ENCODE measurements around the gene ADAM17.
"Not testable (repeated sequence)": the region's sequence is repeated elsewhere in the genome, so short reads cannot be mapped to it uniquely, and the experiment has no call there.

The ADAM17 gene

DNA sequence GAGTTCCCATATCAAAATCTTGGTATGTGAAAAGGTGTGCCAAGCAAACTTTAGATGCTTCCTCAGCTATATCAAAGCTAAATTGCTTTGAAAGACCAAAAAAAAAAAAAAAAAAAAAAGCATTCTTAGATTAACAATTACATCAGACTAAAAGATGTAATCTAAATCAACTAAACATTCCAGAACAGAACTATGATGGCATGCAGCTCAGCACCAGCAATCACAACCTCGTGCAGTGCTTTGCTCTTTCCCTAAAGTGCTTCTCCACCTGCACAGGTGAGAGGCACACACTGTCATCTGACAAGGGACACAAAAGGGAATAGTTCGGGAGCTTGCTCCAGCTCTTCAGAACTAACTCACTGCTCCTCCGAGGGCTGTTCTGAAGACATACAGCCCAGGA lies 37.5 kb downstream of the ADAM17 start:
- no peak for DNase-seq

- no peak for DNase-seq
Observed at GRCh38 chr2:9517118-9517782, 38.4 kb downstream of the ADAM17 start.

GRCh38 chr2:9513946-9514345 lies 41.7 kb downstream of the ADAM17 start:
- not testable (repeated sequence) for DNase-seq

DNA sequence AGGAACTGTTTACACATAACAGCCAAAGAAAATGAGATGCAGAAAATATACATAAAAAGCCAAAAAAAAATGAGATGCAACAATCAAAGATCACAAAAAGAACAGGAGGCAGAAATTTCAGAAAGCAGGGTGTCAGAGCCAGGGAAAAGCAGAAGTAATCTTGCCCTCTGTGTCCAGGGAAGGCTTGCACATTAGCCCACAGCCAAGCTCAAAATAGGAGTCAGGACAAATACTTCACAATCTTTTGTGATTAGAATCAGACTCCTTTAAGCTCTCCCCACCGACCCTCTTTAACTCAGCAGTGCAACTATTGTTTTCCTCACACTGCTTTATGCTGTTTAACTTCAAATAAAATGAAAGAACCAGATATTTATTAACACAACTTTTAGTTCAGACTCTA lies 46.7 kb downstream of the ADAM17 start:
- DNase-seq, result no peak

DNA sequence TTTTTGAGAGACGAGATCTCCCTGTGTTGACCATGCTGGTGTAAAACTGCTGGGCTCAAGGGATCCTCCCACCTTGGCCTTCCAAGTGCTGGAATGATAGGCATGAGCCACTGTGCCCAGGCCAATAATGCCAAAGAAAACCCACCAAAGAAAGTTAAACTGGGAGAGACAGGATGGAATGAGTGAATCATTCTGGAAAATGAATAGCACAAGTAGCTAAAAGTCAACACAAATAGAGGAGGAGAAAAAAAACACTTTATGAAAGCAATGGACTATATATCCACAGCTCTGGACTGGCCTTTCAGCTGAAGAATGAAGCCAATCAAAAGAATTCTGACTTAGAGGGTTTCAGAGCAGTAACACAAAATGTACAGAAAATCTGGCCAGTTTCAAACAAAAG lies 57.4 kb downstream of the ADAM17 start:
- no peak for DNase-seq

- no peak for DNase-seq
Observed at GRCh38 chr2:9497017-9497416, 58.6 kb downstream of the ADAM17 start.

DNA sequence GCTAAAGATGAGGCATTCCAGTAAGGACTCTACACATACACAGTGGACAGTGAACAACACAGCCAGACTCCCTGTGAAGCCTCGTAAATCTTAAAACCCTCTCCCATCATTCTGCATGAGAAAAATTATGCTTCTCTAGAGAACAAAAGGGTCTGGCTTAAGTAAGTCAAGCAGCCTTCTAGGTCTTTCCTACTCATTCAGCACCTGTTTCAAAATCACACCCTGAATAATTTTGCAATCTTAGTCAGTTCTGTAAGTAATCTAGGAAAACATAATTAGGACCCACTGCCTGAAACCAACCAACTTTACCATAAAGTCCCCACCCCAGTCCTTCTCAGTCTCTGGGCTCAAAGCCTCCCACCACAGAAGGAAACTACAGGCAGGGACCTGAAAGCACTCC lies 61.5 kb downstream of the ADAM17 start:
- DNase-seq, result no peak

DNA sequence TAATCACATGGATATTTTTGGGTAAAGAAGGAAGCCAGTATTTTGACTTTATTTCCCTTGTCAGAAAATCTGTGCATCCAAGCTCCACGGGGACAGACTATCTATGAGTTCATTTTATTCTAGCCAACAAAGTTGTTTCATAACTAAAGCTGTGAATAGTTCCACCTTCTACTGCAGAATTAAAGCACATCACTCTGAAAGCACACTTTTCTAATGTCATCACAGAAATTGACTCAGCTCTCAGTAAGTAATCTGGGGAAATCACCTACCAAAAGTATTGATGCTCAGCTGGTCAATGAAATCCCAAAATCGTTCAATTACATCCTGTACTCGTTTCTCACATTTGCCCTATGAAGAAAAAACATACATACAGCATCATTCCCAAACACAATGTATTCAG lies 62.2 kb downstream of the ADAM17 start:
- DNase-seq, result no peak

DNA sequence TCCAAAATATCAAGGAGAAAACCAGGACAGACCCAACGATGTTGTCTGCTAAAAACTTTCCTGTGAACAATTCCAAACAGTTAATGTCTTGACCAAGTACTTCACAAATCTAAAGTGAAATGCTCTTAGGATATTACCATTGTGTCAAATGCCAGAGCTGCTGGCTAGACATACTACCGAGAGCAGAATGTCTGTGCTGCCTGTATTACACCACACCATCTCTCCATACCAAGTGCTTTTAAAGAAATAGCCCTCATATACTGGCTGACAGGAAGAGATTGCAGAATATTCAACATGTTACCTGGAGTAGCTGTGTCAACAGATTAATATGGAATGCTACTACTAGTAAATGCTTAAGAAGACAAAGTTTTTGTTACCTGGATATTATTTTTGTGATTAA lies 62.7 kb downstream of the ADAM17 start:
- DNase-seq, result no peak

DNA sequence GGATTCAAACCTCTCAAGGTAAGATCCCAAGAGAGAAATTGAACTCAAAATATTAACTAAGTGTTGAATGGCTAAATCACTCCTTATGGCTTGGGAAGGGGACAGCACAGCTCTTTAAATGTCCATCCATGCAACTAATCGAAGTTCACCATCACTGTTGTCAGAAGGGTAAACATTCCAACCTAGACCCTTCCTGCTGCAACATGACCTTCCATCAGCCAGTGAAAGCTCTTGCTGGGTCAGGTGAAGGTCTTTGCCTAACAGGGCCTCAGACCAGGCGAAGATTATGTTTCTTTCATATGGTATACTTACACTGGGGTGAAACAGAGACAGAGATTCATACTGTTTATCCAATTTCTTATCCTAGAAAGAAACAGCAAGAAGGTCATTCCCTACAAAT lies 64.8 kb downstream of the ADAM17 start:
- DNase-seq, result no peak

DNA sequence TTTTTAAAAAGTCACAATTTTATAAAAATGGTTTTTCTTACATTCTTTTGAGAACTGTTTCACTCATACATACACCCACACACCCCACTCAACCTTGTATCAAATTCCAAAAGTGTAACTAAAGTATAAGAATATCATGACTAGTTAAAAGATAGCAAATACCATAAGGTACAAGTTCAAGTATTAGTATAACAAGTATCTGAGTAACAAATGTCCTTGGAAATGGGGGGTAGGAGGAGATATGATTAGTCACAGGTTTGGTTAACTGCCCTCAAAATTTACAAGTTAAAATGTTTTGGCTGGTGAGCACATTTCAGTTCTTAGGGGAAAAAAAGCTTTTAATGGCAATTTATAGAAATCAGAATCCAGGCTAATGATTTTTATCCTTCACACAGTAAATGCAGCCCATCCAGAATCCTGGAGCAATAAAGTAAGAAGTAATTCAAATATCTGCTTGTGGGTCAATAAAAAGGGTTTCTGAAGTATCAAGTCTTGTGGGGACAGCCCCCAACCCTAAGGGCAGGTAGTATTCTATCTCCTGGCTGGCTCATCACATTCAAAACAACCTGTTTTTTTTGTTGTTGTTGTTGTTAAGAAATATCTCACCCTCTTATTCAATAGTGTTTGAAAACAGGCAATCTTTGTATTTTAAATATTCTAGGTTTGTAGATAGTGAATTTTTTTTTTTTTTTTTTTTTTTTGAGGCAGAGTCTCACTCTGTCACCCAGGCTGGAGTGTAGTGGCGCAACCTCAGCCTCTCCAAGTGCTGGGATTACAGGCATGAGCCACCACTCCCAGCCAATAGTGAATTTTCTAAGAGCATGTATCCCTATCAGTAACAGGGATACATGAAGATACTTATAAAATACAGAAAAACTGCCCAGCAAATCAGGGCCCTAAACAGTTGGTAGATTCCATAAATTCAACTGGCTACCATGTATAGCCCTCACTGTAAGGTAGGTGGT lies 66.8 kb downstream of the ADAM17 start:
- no peak for DNase-seq

GRCh38 chr2:9484533-9484932 lies 71.1 kb downstream of the ADAM17 start:
- DNase-seq, result no peak

DNA sequence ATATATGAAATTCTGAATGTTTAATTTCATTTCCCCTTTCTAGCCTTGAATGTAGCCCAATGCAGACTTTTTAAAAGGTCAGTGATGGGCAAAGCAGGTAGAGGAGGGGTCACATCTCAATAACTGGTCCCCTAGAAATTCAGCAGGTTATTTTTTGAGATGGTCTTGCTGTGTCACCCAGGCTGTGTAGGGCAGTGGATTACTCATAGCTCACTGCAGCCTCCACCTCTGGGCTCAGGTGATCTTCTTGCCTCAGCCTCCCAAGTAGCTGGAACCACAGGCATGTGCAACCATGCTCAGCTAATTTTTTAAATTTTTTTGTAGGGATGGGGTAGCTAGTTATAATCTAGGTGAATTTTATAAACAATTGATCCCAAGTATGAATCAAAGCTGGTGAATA lies 72.5 kb downstream of the ADAM17 start:
- DNase-seq, result no peak

- no peak for DNase-seq
Observed at GRCh38 chr2:9480157-9480556, 75.5 kb downstream of the ADAM17 start.

- DNase-seq, result no peak
Observed at GRCh38 chr2:9478526-9478925, 77.1 kb downstream of the ADAM17 start.

DNA sequence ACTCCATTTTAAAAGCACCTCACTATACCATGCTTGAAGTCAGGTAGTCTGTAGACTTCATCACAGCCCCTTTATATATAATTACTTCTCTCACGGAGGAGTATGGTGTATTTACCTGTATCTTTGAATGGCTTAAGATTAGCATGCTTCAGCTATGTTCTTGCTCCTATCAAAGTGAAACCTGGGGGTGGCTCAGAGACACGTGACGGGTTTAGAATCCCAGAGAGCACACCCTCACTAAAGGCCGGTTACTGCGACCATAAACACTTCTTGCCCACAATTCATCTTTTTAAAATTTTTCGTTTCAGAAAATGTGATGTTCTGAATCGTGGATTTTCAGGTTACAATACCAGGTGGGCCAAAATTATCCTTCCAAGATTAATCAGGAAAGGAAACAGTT lies 77.7 kb downstream of the ADAM17 start:
- DNase-seq, result no peak

DNA sequence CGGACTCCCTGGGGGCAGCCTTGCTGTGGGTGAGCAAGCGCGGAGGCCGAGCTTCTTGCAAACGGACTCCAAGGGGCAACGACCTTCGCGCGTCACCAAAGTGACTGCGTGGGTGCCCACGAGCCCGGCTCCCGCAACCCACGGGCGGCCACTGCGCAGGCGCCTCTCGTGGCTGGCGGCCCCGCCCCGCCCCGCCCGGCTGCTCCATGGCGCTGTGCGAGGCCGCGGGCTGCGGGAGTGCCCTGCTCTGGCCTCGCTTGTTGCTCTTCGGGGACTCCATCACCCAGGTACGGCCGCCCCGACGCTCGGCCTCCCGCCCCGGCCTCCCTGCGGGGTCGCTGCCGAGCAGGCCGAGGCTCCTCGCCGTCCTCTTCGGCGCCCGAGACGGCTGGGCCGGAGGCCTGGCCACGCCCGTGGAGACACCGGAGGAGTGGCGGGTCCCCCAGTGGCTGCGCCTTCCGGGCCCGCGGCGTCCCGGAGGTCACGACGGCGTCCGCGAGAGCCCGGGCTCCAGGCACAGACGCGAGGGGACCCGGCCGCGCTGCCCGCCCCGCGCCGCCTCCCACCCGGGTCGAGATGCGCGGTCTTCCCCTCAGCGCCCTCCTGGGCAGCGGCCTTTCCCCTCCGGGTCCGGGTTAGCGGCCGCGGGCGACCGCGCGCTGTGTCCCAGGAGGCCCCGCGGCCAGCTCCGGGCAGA lies 81.1 kb downstream of the ADAM17 start, which contains the start of gene IAH1:
TSS of gene IAH1 (plus strand) at position 191 of the 697 bp plus-strand sequence. CDS start at position 207, 16 bp downstream.
- DNase-seq, result peak; percentile 75

- DNase-seq, result peak; percentile 53
Observed at GRCh38 chr2:9473985-9474360, 81.7 kb downstream of the ADAM17 start.

DNA sequence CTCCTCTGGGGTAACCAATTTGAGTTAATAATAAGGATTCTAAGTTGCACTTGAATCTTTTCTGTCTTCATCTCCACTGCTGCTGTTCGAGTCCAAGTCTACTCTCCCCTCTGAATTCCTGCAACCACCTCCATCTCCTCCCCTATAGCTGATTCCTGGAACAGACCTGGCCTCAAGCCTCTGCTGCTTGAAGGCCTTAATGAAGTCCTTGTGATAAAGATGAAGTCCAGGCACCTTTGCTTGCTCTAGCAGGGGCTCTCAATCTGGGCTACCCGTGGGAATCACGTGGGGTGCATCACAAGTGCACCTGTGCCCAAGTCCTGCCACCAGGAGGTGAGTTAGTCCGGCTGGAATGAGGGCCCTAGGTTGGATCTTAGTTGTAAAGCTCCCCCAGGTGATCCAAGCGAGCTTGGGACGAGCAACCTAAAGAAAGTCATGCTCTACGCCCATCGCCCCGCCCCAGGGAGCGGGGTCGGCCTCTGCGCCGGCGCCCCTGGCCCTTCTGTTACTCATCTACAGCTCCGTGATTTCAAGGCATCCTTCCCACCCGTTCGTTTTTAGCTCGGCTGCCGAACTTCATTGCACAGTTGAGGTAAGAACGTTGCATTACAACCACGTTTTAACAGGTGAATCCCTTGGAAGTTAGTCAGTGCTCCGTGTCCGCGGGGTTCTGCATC lies 82.2 kb downstream of the ADAM17 start:
- peak; percentile 13 for DNase-seq

DNA sequence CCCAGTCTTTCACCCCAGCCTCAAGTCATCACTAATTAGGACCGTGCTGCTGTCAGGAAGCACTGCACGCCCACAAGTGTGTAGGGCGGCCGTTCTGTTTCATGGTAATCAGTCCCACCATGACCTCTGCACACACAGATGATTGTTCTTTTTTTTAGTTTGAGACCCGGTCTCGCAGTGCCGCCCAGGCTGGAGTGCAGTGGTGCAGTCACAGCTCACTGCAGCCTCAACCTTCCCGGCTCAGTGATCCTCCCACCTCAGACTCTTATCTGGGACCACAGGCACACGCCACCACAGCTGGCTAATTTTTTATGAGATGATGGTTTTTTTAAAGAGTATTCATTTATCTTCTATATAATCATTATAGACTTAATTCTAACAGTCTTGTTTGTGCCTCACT lies 83.1 kb downstream of the ADAM17 start:
- no peak for DNase-seq

DNA sequence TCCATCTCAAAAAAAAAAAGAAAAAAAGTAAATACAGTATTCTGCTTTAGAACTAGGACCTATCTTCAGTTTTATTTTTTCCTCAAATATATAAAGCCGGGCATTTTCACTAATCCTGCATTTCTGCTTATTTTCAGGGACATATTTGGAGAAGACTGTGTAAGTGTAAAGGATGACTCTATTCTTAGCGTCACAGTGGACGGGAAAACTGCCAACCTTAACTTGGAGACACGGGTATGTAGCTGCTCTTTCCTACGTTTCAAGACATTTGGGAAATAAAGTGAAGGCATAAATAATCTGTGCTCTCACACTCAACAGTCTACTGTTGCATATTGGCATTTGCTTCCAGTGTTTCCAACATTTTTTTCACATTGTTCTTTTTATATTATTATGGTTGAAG lies 84.4 kb downstream of the ADAM17 start:
- DNase-seq, result no peak

DNA sequence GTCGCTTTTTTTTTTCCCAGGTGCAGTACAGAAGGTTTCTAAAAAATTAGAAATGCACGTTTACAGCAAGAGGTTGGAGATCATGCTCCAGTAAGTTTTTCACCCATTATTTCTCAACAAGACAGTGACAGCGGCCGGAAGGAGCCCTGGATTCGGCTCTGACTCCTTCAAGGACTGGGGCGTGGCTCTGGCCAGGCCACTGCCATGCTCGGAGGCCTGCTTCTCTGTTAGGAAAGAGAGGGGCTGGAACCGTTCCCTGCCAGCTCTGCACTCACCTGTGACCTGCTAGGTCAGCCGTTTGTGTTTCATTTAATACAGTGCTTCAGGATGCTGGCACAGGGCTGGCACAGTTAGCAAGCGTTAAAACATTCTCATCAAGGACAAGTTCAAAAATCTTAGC lies 87.9 kb downstream of the ADAM17 start:
- DNase-seq, result no peak

GRCh38 chr2:9466147-9466683 lies 89.4 kb downstream of the ADAM17 start:
- DNase-seq, result no peak
